Neural progenitor cell (in vitro differentiated cells): ENCODE measurements around the gene GSE1. TPM values are rescaled to one million over a fixed set of nuclear protein-coding genes. Genes with fewer than 3 reads are reported as not detected.

Source experiments
- DNase-seq: peaks from one replicate; pipeline ENCODE4 v3.0.0-alpha.2; 2016; ENCODE audit warnings: low spot score
- H2AFZ ChIP-seq: fragments of 200-600 bp; sonication (generic); replicated peaks from 2 replicates; pipeline ENCODE4 v1.6.1; 2016; ENCODE audit warnings: antibody characterized with exemption
- H3F3A ChIP-seq: fragments of 200-600 bp; sonication (generic); 2 replicates; pipeline ENCODE4 v1.6.1; 2016; ENCODE audit warnings: antibody characterized with exemption, low read depth
- H3K27ac ChIP-seq: fragments of 200-600 bp; sonication (generic); 2 replicates; pipeline ENCODE4 v1.5.1; 2016; ENCODE audit warnings: mild to moderate bottlenecking
- H3K27me3 ChIP-seq: fragments of 200-600 bp; sonication (generic); 2 replicates; pipeline ENCODE4 v1.6.1; 2016; ENCODE audit warnings: mild to moderate bottlenecking, moderate library complexity
- H3K36me3 ChIP-seq: fragments of 200-600 bp; sonication (generic); 2 replicates; pipeline ENCODE4 v1.5.1; 2016
- H3K4me1 ChIP-seq: fragments of 200-600 bp; sonication (generic); 2 replicates; pipeline ENCODE4 v1.6.1; 2016; ENCODE audit warnings: mixed run types
- H3K4me2 ChIP-seq: fragments of 200-600 bp; sonication (generic); 2 replicates; pipeline ENCODE4 v1.6.1; 2016
- H3K4me3 ChIP-seq: fragments of 200-600 bp; sonication (generic); 2 replicates; pipeline ENCODE4 v1.5.1; 2016
- H3K79me2 ChIP-seq: fragments of 200-600 bp; sonication (generic); 2 replicates; pipeline ENCODE4 v1.6.1; 2016; ENCODE audit warnings: low read depth
- H3K9ac ChIP-seq: fragments of 200-600 bp; sonication (generic); 2 replicates; pipeline ENCODE4 v1.6.1; 2016
- H3K9me3 ChIP-seq: fragments of 200-600 bp; sonication (generic); 2 replicates; pipeline ENCODE4 v1.5.1; 2016; ENCODE audit warnings: low read depth
- H4K20me1 ChIP-seq: fragments of 200-600 bp; sonication (generic); 2 replicates; pipeline ENCODE4 v1.6.1; 2016; ENCODE audit warnings: low read depth
- H3K27ac Mint-ChIP-seq: 3 replicates; pipeline ENCODE4 v1.8.0; 2021; ENCODE audit warnings: mixed read lengths
- H3K27me3 Mint-ChIP-seq: 2 replicates; pipeline ENCODE4 v1.8.0; 2022; ENCODE audit warnings: low read depth, mild to moderate bottlenecking, inconsistent platforms, moderate library complexity, mixed read lengths; ENCODE audit not compliant: insufficient read depth
- H3K36me3 Mint-ChIP-seq: 3 replicates; pipeline ENCODE4 v1.8.0; 2021; ENCODE audit warnings: mixed read lengths
- H3K4me1 Mint-ChIP-seq: 3 replicates; pipeline ENCODE4 v1.8.0; 2021; ENCODE audit warnings: mixed read lengths
- H3K4me3 Mint-ChIP-seq: 3 replicates; pipeline ENCODE4 v1.8.0; 2021; ENCODE audit warnings: mild to moderate bottlenecking, moderate library complexity, mixed read lengths
- H3K9me3 Mint-ChIP-seq: 3 replicates; pipeline ENCODE4 v1.8.0; 2020; ENCODE audit warnings: mixed read lengths
- EZH2 ChIP-seq: fragments of 200-600 bp; sonication (generic); IDR thresholded peaks from 2 replicates; pipeline ENCODE4 v1.6.1; 2017; ENCODE audit warnings: antibody characterized with exemption, mild to moderate bottlenecking, moderate library complexity
- EZH2phosphoT487 ChIP-seq: fragments of 200-600 bp; sonication (generic); IDR thresholded peaks from 2 replicates; pipeline ENCODE4 v1.6.1; 2017; ENCODE audit warnings: antibody characterized with exemption
- total RNA-seq: library from RNA; depleted of rRNA; stranded (reverse); fragments of >200 nt; gene quantifications from 2 replicates; pipeline ENCODE4 v1.2.3, GENCODE V29; 2015; ENCODE audit warnings: low replicate concordance
- TF ChIP-seq, protein P1 (sequence below): fragments of 200-600 bp; sonication (generic); IDR thresholded peaks from 2 replicates; pipeline ENCODE4 v1.5.1; 2017; ENCODE audit warnings: antibody characterized with exemption, mild to moderate bottlenecking

The GSE1 gene
- total RNA-seq, 1 donor from 2014 or later, result 7.7 TPM

DNA sequence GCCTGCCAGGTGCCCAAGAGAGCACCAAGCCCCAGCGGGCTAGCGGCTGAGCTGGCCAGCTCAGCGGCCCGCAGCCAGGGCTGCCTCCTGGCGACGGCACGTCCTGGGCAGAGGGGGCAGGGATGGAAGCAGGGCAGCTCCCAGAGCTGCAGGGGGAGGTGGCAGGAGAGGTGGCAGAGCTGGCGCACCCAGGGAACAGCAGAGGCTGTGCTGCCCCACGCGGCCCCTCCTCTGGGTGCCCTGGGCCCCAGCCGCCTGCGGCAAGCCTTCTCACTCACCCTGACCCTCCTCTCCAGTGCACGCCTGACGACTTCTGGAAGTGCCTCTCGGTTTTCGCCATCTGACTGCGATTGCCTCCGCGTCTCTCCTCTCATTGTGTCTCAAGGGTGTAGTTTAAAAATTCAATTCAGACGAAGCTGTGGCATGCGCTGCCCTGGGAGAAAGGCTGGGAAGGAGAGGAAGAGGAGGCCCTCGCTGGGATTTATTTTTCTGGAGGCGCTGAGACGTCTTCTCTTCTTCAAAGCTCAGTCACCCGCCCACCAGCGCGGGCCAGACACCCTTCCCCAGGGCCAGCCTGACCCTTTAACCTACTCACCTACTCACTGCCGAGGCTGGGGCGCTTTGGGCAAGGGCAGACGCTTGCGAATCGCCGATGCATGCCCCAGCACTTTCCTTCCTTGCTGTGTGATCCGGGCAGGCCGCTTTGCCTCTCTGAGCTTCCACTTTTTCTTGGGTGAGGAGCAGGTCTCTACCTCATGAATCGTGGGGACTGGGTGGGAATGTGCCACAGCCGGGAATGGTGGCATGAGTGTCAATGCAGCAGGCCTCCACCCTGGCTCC, 24.9 kb downstream of the GSE1 start:
- no peak for TF ChIP-seq EZH2phosphoT487
- no peak for TF ChIP-seq EZH2
- TF ChIP-seq, protein P1, sequence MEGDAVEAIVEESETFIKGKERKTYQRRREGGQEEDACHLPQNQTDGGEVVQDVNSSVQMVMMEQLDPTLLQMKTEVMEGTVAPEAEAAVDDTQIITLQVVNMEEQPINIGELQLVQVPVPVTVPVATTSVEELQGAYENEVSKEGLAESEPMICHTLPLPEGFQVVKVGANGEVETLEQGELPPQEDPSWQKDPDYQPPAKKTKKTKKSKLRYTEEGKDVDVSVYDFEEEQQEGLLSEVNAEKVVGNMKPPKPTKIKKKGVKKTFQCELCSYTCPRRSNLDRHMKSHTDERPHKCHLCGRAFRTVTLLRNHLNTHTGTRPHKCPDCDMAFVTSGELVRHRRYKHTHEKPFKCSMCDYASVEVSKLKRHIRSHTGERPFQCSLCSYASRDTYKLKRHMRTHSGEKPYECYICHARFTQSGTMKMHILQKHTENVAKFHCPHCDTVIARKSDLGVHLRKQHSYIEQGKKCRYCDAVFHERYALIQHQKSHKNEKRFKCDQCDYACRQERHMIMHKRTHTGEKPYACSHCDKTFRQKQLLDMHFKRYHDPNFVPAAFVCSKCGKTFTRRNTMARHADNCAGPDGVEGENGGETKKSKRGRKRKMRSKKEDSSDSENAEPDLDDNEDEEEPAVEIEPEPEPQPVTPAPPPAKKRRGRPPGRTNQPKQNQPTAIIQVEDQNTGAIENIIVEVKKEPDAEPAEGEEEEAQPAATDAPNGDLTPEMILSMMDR, result no peak
- H3K36me3 ChIP-seq, result no peaks in the 10 kb centered on the region
- no peaks in the 10 kb centered on the region for H3K36me3 Mint-ChIP-seq
- H3K27me3 ChIP-seq, result no peaks in the 10 kb centered on the region
- no peak for DNase-seq
- no peak overlapping the region for H3K4me3 Mint-ChIP-seq
- peaks cover 2% of the 10 kb centered on the region for H3K27me3 Mint-ChIP-seq
- H3K9ac ChIP-seq, result no peak overlapping the region
- H3K4me1 ChIP-seq, result peaks cover 3% of the 10 kb centered on the region
- H3K4me3 ChIP-seq, result no peak overlapping the region
- peaks cover 5% of the 10 kb centered on the region for H3K4me1 Mint-ChIP-seq
- no peak overlapping the region for H2AFZ ChIP-seq
- H3K27ac ChIP-seq, result no peak overlapping the region
- peaks cover 23% of the 10 kb centered on the region for H4K20me1 ChIP-seq
- H3K79me2 ChIP-seq, result peaks cover 64% of the 10 kb centered on the region
- H3F3A ChIP-seq, result no peaks in the 10 kb centered on the region
- no peaks in the 10 kb centered on the region for H3K9me3 ChIP-seq
- no peaks in the 10 kb centered on the region for H3K9me3 Mint-ChIP-seq
- no peak overlapping the region for H3K27ac Mint-ChIP-seq
- H3K4me2 ChIP-seq, result no peak overlapping the region

DNA sequence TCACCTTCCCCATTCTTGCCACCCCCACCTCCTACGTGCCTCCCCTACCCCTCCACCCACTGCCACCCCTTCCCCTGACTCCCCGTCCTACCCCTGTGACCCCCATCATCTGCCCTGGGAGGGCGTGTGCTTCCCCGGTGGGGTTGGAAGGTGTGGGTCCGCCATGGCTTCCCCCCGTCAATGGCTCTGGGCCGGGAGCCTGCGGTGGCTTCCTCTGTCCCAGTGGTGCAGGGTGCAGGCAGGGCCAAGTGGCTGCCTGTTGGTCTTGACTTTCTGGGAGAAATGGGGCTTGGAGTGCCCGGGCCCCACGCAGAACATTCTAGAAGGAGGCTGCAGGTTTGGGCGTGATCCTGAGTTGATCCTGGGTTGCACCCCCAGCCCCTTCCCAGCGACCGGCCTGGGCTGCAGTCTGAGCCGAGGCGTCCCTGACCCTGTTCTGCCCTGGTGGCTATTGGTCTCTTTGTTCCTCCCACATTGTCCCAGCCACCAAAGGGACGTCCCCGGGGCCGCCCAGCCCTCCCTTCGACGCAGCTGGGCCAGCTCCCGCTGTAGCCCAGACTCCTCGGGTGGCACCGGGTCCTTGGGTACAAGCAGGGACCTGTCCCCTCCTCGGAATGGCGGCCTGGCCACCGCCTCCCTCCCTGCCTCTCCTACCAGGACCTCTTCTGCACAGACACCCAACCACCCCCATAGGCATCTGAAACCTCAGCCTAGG, 25.7 kb downstream of the GSE1 start:
- Histone ChIP-seq H3K9ac (no peak overlapping the region), H3K27me3 (no peaks in the 10 kb centered on the region), H3K27ac (no peak overlapping the region), H3K4me3 (no peak overlapping the region), H3K9me3 (no peaks in the 10 kb centered on the region), H3K4me2 (no peak overlapping the region), H3K36me3 (no peaks in the 10 kb centered on the region), H2AFZ (no peak overlapping the region), H4K20me1 (peaks cover 23% of the 10 kb centered on the region), H3F3A (no peaks in the 10 kb centered on the region), H3K4me1 (peaks cover 3% of the 10 kb centered on the region), H3K79me2 (peaks cover 63% of the 10 kb centered on the region)
- DNase-seq, result no peak
- TF ChIP-seq EZH2phosphoT487, result no peak
- TF ChIP-seq, protein P1, result no peak
- TF ChIP-seq EZH2, result no peak
- H3K27ac Mint-ChIP-seq, result no peak overlapping the region
- no peaks in the 10 kb centered on the region for H3K36me3 Mint-ChIP-seq
- H3K4me3 Mint-ChIP-seq, result no peak overlapping the region
- peaks cover 5% of the 10 kb centered on the region for H3K4me1 Mint-ChIP-seq
- no peaks in the 10 kb centered on the region for H3K9me3 Mint-ChIP-seq
- H3K27me3 Mint-ChIP-seq, result no peaks in the 10 kb centered on the region

DNA sequence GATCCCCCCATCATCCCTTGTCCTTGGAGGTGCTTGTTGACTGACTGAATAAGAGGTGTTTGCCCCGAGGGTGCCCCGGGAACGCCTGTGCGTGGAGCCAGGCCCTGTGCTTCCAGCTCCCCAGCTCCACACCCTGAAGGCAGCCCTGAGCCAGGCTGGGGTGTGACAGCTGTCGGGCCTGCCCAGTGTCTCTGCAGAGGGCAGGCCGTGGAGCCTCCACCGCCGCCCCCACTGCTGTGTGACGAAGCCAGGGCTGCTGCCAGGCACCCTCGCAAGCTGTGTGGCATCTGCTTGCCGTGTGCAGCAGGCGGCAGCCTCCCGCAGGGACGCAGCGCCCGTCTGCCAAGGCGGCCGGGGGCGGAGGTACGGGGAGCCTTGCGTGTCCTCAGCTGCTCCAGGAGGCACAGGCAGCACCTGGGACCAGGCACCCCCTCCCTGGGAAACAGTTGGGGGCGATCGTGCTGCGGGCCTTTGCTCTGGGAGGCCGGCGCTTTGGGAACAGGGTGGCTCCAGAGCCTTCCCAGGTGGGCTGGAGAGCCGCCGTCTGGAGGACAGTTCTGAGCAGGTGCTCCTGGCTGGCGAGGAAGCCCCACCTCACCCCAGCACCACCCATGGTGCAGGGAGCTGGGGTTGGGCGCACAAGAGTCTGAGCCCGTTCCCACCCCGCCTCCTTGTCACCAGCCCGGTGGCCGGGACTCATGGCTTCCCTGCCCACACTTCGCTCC, 26.6 kb downstream of the GSE1 start:
- peaks cover 23% of the 10 kb centered on the region for H4K20me1 ChIP-seq
- no peak overlapping the region for H3K4me3 ChIP-seq
- H3K79me2 ChIP-seq, result peaks cover 61% of the 10 kb centered on the region
- Mint-ChIP-seq H3K4me3 (no peak overlapping the region), H3K27me3 (no peaks in the 10 kb centered on the region), H3K36me3 (no peaks in the 10 kb centered on the region), H3K4me1 (peaks cover 10% of the 10 kb centered on the region), H3K9me3 (no peaks in the 10 kb centered on the region), H3K27ac (no peak overlapping the region)
- no peaks in the 10 kb centered on the region for H3K9me3 ChIP-seq
- H2AFZ ChIP-seq, result no peak overlapping the region
- no peaks in the 10 kb centered on the region for H3F3A ChIP-seq
- no peak for TF ChIP-seq EZH2phosphoT487
- no peak overlapping the region for H3K9ac ChIP-seq
- no peak for DNase-seq
- no peak overlapping the region for H3K27ac ChIP-seq
- no peaks in the 10 kb centered on the region for H3K36me3 ChIP-seq
- no peaks in the 10 kb centered on the region for H3K27me3 ChIP-seq
- H3K4me2 ChIP-seq, result no peak overlapping the region
- peaks cover 3% of the 10 kb centered on the region for H3K4me1 ChIP-seq
